Activated CD8-positive, alpha-beta memory T cell treated with anti-CD3 and anti-CD28 coated beads, Interleukin-2, amount 50 U/mL, for 24 hours (primary cell): ENCODE data around the gene UTP15.

ENCODE experiments used
- DNase-seq: peaks from one replicate; pipeline ENCODE4 v3.0.0-alpha.2; 2020; ENCODE audit errors: extremely low read depth

UTP15 gene

DNA sequence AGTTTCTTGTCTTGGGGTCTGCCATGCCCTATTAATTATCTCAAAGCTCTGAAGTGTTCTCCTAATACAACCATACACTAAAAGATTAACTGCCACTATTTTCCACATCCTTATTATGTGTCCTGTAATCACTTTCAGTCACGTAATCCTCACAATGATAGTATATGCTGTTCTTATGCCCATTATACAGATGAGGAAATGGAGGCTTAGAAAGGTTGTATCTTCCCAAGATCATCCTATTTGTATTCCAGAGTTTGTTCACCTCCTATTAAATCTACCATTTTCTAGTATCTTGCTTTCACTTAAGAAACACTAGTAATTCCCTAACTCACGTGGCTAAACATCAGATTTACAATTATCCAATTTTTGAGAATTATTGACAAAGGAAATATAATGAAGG is 57.5 kb downstream of the UTP15 start:
- DNase-seq = no peak

GRCh38 chr5:73623901-73624404 is 58.4 kb downstream of the UTP15 start:
- DNase-seq = no peak

GRCh38 chr5:73624888-73625287 is 59.3 kb downstream of the UTP15 start:
- no peak for DNase-seq

DNA sequence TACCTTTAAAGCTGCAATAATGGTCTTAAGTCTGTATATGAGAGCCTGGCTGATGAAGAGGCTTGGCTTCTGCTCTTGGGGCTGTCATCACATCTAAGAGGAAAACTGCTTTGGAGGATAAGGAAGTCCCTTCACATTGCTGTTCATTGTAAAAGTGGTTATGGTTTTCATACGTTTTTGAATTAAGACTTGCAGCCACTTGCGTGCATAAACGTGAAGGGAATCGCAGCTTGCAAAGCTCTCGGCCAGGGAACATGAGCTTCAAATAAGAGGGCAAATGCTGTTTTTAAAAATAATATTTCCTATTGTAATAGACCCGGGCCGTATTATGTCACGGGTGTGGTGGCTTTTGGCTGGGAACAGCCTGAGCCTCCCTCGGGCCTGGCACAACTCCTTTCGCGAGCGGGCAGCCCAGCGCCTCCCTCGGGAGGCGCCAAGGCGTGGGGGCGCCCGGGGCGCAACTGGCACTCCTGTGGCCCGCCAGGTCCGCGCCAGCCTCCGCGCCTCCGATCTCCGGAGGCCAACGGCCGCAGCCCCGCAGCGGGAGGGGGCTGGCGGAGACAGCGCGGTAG is 59.9 kb downstream of the UTP15 start:
- DNase-seq = no peak

DNA sequence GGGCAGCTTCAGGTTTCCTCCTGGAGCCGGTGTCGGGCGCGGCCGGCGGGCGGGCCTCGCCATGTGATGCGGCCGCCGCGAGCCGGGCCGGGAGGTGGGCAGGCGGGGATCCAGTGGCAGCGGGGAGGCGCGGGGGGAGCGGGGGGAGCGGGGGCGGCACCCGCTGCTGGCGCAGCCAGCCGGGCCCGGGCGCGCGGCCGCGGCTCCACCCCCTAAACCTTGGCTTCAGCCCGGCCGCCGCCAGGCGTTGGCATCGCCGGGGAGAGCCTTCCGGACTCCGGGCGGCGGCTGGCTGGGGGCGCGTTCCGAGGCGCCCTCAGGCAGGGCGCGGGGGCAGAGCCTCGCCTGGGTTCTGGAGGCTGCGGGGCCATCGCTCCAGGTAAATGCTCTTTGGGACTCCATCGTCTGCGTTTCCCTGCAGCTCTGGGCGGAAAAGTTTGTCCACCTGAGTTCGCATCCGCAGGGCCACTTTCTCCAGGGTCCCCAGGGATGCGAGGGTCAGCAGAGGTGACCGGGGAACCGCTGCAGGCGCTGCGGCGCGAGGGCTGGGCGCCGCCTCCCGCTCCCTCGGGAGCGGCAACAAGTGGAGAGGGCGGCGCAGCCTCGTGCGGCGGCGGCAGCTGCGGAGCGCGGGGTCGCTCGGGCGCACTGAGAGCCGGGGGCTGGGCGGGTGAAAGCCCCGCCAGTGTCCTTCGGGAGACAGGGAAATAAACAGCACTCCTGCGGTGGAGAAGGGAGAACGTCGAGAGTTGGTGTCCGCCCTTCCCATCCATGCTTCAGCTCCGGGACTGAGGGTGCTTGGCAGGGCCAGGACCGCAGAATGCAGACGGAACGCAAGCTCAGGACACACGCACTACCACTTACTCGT is 60.6 kb downstream of the UTP15 start, which contains the start of gene ARHGEF28:
TSS of gene ARHGEF28 (plus strand) at position 253 of the 868 bp plus-strand sequence. CDS start 58,656 bp downstream, outside the sequence.
- DNase-seq = no peak

- no peak for DNase-seq
Measured at GRCh38 chr5:73626814-73627313, 61.3 kb downstream of the UTP15 start.

- no peak for DNase-seq
Measured at GRCh38 chr5:73629456-73629855, 63.9 kb downstream of the UTP15 start.

DNA sequence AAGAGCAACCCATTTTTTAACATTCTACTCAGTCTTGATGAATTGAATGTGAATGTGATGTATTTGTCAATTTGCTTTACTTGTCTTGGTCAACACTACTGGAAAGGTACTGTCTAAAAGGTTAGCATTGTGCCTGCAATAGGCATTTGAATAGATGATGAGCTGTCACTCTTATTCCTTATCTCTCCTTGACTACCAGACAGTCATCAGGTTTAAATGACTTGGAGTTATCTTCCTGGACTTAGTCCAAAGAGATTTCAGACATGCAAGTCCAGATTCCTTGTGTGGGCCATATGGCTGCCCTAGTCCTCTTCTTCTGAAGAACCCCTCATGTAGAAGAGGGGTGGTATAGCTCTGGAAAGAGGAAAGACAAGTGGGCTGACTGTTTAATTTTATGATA is 65.2 kb downstream of the UTP15 start:
- no peak for DNase-seq

DNA sequence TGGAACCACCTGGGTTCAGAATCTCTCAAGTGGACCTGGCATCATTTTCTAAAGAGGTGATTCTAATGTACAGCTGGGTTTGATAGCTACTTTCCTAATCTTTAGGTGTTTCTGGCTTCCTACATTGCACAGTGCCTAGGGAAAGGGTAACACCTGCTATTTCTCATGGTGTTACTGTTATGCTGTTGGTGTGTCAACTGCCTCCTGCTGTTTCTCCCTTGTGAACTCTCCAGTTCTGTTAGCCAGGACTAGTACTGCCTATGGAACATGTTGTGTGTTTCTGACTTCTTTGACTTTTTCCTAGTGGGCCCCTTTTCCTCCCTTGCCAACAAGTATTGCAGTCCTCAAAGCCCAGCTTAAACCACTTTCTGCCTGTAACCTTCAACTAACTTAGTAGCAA is 66.0 kb downstream of the UTP15 start:
- DNase-seq = no peak
